ENCODE measurements around the gene UCN3. TPM values are rescaled to one million over a fixed set of nuclear protein-coding genes. Genes with fewer than 3 reads are reported as not detected.

Gene UCN3
- polyA plus RNA-seq, 1 donor: 11.4 TPM

Other genes starting within 250 kb of the UCN3 start
- 0.13 TPM for gene AKR1C8, start 179.8 kb upstream of the UCN3 start, polyA plus RNA-seq
- gene AKR1C4, start 168.1 kb upstream of the UCN3 start, polyA plus RNA-seq: 0.39 TPM
- 33.9 TPM for gene TUBAL3, start 39.9 kb downstream of the UCN3 start, polyA plus RNA-seq
- gene NET1, start 47.6 kb downstream of the UCN3 start, polyA plus RNA-seq: 122 TPM
- gene CALML5, start 134.6 kb downstream of the UCN3 start, polyA plus RNA-seq: not detected
- 0.09 TPM for gene CALML3, start 160.0 kb downstream of the UCN3 start, polyA plus RNA-seq